ENCODE results near the gene KIRREL3.

DNA sequence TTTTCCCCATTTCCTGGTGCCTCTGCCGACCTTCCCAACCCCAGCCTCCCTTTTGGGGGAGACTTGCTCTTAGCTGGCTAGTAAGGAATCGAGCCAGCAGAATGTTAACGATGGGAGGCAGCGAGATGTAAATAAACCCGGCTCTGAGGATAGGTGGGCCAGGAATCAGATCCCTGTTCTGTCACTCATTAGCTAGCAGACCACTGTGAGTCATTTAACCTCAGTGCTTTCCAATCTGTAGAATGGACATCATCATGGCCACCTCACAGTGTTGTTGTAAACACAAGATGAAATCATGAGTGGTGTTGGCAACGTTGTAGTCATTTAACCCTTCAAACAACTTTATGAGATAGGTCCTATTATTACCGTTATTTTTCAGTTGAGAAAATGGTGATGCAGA lies 208.6 kb downstream of the KIRREL3 start:
- TF ChIP-seq POLR2A (IDR thresholded peaks at IDR 0.05) (no peak), POLR2AphosphoS5 (IDR thresholded peaks at IDR 0.05) (no peak)
- TF ChIP-seq, protein P1, sequence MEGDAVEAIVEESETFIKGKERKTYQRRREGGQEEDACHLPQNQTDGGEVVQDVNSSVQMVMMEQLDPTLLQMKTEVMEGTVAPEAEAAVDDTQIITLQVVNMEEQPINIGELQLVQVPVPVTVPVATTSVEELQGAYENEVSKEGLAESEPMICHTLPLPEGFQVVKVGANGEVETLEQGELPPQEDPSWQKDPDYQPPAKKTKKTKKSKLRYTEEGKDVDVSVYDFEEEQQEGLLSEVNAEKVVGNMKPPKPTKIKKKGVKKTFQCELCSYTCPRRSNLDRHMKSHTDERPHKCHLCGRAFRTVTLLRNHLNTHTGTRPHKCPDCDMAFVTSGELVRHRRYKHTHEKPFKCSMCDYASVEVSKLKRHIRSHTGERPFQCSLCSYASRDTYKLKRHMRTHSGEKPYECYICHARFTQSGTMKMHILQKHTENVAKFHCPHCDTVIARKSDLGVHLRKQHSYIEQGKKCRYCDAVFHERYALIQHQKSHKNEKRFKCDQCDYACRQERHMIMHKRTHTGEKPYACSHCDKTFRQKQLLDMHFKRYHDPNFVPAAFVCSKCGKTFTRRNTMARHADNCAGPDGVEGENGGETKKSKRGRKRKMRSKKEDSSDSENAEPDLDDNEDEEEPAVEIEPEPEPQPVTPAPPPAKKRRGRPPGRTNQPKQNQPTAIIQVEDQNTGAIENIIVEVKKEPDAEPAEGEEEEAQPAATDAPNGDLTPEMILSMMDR (IDR thresholded peaks at IDR 0.05) = no peak
